Suppressor macrophage treated with lipopolysaccharide for 4 hours (primary cell): ENCODE data around the gene UTP20.

Experiments used
- DNase-seq: peaks from one replicate; pipeline ENCODE4 v3.0.0-alpha.2; 2020

UTP20 gene

DNA sequence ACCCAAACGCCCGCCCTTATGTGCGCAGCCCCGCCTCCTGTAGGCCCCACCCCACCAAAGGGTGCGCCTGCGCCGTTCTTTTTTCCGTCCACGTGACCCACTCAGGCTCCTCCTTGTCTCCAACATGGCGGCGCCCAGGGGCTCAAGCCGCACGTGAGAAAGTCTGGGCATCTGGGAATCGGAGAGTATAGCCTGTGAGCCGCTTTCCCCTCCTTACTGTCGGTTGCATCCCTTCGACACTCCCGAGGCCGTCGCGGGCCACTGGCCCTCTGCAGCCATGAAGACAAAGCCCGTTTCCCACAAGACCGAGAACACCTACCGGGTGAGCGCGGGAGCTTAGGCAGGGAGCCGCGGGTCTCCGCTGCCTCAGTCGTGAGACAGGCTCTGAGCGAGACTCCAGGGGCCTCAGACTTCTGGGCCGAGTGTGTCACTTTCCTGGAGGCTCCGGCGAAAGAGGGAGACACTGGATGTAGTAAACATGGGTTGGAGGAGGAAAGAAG lies at the start of gene UTP20:
TSS of gene UTP20 (plus strand) at position 100 of the 500 bp plus-strand sequence. CDS start at position 278, 178 bp downstream.
- peak; percentile 94 for DNase-seq

DNA sequence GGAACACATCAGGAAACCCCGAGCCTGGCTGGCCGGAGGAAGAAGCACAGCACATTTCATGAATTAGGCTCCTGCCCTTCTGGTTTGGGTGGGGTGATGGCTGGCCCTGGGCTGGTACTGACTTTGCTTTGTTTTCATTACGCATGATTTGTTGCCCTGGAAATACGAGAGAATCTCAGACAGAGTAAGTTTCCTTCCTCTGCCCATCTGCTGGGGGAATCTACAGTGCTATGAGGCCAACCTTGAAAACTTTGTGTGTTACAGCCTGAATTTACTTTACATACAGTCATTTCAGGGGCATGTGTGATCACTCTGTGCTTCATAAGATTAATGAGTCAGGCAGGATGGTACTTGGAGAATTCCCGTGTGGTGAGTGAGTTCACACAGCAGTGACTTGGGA lies 49.4 kb upstream of the UTP20 start:
- DNase-seq = no peak

DNA sequence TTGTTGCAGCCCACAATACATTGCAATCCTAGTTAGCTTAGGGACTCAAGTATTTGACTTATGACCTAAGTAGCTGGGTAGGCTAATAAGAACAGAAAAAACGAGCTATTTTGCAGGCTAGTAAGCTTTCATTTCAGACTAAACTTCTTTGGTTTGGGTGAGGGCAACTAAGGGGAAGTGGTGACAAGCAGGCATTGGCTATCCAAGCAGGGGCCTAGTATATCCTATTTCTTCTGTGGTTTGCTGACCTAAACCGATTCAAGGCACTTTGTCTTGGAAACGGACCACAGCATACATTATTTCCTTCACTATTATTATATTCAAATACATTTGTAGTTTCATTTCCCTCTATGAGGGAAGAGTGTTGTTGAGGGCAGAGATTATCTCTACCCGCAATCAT lies 48.3 kb upstream of the UTP20 start:
- DNase-seq = no peak

DNA sequence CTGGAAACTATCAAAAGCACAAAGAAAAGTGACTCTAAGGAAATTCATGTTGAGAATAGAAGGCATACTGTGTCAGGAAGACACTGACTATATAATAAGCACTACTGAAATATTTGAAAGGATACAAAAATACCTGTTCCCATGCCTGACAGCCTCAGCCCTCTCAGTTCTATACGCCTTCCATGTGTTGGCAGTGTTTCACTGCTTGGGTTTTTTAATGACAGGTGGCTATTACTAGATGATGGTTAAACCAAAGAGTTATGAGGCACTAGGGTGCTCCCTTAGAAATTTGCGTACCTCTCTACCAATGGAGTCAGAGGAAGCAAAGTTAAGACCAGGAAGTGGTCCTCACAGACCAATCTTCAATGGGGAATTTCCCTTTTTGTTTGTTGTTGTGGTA lies 44.2 kb upstream of the UTP20 start:
- DNase-seq = no peak

DNA sequence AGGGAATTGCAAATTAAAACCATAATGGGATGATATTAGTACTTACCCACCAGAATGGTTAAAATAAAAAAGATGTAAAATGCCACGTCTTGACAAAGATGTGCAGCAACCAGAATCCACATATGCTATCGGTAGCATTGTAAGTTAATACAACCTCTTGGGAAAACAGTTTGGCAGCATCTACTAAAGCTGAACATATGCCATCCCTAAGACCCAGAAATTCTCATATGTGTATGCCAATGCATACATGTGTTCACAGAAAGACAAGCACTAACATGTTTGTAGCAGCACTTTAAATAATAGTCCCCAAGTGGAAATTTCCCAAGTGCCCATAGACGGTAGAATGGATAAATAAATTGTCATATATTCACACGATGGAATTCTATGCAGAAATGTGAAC lies 41.6 kb upstream of the UTP20 start:
- no peak for DNase-seq

DNA sequence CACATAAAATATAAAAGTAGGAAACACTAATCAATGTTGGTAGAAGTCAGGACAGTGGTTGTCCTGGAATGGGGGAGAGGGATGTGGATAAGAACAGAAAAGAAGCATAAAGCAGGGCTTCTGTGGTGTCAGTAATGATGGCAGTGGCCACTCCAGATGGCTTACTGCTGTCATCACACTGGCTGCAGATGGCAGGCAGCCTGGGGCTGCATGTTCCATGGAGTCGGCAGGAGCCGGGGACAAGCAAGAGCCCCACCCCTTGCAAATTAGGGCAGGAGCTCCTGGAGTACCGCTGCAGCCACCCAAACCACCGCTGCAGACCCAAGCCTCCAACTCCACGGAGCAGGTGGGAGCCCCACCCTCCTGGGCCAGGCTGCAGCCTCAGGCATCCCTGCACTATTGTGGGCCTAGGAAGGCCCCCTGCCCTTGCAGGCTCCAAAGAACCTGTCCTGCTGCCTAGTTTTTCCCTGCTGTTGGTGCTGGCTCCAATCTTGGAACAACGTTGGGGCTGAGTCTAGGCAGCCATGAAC lies 41.0 kb upstream of the UTP20 start:
- no peak for DNase-seq

DNA sequence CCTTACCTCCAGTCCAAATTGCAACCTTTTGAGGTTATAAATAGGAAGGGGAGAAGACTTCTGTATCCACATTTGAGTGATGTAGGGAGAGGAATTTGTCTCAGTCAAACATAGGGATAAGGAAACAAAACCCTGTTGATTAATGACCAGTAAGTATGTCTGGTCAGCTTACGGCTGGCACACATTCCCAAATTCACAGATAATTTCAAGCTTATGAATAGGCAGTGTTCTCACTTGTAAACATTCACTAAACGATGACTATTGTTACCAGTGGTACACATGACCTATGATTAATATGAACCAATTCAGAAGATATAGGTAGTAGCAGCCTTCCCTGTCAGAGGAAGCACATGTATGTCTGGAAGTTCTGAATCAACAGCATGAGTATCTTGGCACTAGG lies 36.8 kb upstream of the UTP20 start:
- no peak for DNase-seq

DNA sequence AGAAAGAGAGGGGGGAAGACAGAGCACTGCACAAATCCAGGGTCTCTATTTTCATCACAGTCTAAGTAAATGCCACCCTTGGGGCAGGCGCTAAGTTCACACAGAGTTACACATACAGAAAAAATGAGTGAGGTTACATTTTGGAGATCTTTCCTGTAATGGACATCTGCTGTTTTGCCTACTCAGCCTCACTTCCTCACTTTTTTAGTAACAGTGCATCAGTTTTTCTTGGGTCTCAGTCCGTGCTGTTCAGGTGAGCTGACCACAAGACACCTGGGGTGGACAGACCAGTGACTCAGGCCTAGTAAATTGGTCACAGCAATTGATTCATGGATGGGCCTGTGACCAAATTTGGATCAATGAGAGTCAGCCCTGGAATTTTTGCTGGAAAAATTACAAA lies 36.3 kb upstream of the UTP20 start:
- DNase-seq = no peak

DNA sequence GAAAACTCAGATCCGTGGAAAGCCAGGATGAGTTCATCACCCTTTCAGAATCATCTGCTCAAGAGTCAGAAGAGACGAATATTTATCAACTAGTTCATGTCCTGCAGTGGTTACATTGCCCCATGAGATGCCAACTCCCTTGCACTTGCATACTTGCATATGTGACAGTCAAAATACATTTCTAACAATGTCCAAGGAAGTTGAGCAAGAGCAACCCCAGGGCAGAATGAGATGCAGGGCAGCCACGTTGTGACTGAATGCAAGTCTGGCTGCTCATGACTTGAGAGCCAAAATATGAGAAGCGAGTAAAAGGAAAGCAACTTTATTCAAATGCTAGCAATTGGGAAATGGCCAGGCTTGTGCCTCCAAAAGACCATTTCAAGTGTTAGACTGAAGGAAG lies 23.6 kb upstream of the UTP20 start:
- DNase-seq = no peak

DNA sequence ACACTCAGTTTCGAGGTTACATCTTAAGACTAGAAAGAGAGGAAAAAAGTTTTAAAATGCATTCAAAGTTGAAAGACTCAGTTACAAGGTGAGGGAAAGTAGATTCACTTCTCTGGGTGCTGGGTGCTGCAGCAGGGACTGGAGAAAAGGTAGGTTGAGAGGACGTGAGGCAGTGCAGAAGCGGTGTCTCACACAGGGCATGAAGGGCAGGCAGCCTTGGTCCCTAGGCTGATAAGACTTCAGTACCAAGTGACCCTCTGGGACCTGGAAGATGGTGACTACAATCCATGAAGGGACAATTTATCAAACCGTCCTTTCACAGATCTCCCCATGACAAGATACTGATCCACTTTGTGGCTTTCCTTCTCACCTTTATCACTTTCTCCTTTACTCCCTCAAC lies 22.5 kb upstream of the UTP20 start:
- DNase-seq = no peak

DNA sequence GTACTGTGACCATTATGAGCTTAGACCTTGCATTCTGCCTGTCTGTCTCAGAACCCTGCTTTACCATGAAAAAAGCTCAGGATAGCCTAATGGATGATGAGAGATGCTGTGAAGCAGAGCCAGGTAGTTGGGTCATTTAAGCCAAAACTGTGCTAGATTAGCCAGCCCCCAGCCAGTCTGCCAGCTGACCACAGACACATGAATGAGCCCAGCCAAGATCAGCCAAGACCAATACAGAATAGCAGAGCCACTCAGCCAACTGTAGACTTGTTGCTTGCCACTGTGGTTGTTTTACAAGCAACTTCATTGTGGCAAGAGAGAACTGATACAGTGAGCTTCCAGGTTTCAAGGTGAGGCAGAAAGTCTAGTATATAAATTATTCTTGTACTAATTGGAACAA lies 12.8 kb upstream of the UTP20 start:
- no peak for DNase-seq

DNA sequence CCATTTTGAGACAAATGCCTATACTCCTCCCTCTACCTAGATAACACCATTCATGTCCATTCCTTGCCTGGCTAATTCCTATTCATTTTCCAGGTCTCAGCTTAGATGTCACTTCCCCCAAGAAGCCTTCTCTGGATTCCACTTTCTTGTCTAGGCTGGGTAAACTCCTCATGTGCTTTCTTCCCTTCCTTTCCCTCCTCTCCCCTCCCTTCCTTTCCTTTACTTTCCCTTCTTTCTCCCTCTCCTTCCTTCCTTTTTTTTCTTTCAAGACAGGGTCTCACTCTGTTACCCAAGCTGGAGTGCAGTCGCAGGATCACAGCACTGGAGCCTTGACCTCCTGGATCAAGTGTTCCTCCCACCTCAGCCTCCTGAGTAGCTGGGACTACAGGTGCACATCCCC lies 3.5 kb upstream of the UTP20 start:
- no peak for DNase-seq

DNA sequence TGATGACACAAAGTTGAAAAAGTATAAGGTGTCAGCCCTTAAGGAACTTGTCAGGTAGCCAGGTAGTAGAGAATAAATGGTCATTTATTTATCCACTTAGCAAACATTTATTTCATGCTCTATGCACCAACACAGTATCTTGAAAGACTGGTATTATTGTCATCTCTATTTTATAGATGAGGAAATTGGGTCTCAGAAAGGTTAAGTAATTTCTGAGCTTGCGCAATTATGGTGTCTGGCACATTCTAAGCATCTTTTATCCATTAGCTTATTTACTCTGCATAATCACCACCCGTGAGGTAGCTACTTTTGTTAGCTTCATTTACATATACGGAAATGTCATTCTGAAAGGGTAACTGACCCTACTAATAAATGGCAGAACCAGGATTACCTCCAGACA lies 2.5 kb upstream of the UTP20 start:
- no peak for DNase-seq

DNA sequence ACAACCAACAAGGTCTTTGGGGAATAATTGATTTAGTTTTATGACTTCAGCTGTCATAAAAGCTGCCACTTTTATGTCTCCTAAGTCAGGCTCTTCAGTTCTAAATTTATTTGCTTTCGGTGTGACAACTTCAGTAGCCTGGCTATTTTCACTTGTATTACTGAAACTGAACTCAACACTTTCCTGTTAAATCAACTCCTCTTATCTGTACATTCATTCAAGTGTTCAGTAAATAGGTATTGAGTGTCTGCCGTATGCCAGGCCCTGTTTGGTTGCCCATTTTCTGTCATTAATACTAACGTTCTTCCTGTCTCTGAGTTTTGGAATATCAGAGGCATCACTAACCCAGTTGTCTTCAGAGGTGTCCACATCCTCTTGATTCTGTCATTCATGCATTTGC lies 7.5 kb downstream of the UTP20 start:
- no peak for DNase-seq

DNA sequence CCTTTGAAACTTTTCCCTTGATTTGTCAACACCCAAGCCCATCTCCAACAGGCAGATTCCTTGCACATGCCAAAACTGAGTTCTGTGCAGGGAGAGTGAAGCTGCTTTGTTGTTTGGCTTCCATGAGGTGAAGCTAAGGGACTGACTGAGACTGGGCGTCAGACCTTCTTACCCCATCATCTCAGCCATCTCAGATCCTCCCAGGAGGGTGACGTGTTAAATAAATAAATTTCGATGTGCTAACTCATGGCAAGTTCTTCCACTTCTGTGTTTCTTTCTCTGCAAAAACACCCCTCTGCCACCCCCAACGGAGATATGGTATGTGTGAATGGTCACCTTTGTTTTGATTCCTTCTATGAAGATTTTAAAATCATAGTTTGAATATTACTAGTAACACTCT lies 17.8 kb downstream of the UTP20 start:
- DNase-seq = no peak

DNA sequence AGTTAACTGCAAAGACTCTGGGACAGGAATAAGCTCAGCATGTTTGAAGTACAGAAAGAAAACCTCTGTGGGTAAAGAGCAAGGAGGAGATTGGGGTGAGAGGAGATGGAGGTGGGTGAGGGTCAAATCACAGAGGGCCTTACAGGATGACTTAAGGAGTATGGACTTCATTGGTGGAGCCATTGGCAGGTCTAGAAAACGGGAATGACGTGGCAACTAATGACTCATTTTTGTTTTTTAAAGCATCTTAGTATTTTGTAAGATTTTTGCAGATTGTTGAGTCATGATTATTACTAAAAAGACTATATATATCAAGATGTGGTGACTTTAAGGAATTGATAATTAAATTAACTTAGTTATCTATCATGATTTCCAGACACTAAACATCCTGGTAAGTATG lies 18.5 kb downstream of the UTP20 start:
- no peak for DNase-seq

DNA sequence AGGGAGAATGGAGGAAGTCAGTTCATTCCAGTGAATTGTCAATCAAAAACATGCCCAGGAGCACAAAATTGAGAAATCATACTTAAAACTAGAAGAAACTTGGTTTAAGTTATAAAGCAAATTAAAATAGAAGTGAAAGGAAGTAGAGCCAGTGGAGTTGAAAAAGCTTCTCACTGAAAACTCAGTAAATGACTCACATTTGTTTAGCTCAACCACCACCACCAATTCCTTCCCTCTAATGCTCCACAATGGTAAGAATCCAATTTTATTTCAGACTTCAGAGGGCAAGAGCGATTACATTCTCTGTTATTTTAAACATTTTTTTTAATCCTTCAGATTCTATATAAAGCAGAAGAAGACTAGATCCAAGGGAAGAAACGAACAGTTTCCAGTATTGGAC lies 19.4 kb downstream of the UTP20 start:
- no peak for DNase-seq

DNA sequence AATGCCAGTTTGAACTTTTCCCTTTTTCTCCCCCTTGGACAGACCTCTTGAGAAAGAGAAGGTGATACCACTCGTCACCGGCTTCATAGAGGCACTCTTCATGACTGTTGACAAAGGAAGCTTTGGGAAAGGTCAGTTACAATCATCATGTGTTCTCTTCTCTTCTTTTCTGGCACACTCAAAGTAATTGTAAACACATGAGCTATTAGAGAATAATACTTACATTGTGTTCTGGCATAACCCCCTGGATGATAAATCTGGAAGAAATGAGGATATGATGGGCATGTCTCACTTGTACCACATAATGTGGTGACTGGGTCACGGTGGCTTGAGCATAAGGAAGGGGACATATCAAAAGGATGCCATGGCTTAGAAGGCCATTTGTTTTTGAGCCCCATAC lies 20.0 kb downstream of the UTP20 start:
- no peak for DNase-seq

DNA sequence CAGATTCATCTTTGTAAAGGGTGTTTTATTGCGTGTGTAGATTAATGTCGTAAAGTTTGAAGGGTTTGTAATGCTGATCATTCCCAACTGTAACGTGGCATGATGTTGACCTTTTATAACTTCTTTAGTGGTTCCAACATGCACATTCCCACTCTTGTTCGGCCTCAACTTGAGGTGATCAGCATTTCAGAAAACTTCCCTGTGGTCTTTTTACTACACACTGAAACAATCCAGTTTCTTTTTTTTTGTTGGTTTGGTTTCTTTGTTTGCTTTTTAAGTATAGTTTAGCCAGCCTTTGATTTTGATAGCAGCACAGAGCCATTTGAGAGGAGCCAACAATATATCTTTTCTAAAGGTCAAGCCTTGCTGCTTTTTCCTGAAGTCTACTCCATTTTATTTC lies 22.8 kb downstream of the UTP20 start:
- no peak for DNase-seq

DNA sequence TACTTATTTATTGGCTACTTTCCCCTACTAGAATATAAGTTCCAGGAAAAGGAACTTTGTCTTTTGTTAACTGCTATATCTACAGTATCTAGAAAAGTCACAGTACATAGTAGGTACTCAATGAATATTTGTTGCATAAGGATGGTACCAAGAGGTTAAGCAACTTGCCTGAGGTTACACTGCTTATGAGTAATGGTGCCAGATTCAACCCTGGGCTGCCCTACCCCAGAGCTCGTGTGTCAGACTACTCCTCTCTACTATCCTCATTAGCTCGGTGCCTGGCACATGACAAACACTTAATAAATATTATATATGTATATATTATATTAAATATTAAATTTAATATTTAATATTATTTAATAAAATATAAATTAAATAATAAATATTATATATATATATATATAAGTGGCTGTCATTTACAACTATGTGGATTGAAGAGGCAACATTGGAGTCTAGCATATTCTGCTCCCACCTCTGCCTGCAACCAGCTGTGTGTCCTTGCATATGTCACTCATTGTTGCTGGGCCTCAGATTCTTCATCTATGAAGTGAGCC lies 25.4 kb downstream of the UTP20 start:
- no peak for DNase-seq

DNA sequence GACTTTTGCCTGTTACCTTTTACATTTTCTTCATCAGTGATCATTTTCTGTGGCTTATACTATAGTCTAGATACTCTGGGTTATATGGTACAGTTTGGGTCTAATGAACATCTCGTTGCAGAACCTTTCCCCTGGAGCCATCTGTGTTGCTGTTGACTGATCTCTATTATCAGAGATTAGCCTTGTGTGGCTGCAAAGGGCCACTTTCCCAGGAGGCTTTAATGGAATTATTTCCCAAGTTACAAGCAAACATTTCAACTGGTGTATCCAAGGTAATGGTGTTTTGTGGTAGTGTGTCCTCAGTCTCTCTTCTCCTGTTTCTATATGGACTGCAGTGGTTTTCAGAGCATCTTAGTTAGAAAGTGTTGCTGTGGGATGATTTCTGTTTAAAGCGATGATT lies 25.9 kb downstream of the UTP20 start:
- no peak for DNase-seq

DNA sequence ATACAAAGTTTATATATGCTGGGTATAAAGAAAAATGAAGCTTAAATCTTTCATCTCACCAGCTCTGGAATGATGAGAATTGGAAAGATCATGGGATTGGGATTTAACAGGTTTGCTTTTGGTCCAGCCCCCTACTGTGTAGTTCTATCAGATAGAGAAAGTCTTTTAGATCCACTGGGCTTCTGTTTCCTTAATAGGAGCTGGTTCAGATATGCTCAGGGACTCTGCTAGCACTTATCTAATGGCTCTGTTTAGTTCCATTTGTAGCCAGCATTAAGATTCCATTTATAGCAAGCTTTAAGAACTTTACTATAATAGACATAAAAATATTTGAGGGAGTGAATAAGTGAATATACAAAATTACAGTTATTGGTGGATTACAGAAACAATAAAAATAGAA lies 42.6 kb downstream of the UTP20 start:
- DNase-seq = no peak

DNA sequence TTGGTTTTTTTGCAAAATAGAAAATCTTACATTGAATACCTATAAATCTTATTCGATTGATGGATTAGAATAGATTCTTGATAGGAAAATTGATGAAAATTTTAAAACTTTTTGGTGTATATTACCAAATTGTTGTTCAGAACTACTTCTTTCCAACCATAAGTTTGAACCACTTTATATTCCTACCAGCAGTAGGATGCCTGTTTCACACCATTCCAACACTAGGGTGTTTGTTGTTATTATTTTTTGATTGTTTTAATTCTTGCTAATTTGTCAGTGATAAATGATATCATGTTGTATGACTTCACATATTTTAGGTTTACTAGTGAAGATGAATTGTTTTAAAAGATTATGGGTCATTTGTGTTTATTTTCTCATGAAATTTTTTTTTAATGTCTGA lies 43.4 kb downstream of the UTP20 start:
- no peak for DNase-seq

DNA sequence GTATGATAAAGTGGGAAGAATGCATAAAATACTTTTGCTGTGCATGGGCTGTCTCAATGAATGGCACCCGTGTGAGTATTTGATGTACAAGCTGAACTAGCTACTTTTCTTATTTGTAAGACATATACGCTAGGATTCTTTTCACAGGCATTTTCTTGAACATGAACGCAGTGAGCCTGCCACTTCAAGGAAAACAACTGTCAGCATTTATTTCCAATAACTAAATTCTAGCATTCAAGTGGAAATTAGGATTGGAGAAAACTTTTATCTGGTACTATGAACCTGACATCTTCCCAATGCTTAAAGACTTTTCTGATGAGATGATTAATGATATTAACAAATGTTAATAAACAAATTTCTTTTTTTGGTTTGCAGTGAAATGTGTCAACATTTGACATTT lies 45.7 kb downstream of the UTP20 start:
- no peak for DNase-seq

DNA sequence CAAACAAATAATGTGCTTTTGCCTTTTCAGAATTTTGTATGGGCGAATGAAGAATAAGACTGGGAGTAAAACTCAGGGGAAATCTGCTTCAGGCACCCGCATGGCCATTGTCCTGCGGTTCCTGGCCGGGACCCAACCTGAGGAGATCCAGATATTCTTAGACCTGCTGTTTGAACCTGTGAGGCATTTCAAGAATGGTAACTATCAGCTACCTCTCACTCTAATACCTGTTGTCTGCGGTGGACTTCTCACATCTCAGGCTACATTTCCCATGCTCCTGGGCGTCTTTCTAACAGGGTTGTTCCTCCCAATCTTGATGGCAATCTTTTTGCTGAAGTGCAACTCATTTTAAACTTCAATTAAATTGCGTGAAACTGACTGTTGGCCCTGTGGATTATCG lies 47.1 kb downstream of the UTP20 start:
- no peak for DNase-seq

DNA sequence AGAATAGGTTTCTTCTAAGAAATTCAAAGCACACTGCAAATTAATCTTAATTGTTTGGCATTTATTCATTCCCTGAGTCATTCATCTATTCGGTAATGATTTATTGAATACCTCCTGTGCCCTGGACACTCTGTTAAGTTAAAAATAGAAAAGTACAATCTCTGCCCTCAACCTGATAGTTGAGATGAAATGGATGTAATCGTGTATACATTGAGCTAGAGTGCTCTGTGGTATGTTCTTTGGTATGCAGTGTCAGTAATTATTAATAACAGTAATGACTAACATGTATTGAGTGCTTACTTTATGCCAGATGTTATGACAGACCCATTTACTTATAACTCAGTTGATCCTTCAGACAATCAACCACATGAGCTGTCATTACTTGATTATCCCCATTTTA lies 47.6 kb downstream of the UTP20 start:
- no peak for DNase-seq
